ENCODE measurements around the gene PHAF1. TPM values are rescaled to one million over a fixed set of nuclear protein-coding genes. Genes with fewer than 3 reads are reported as not detected.

The PHAF1 gene
- total RNA-seq, 1 donor from 2014 or later = 24.6 TPM

- no peak for TF ChIP-seq CTCF (IDR thresholded peaks at IDR 0.05; ENCODE audit: insufficient read depth, low read length, poor library complexity, severe bottlenecking)
- no peak for DNase-seq (ENCODE audit: low read depth)
- Histone ChIP-seq H3K27me3 (ENCODE audit: control insufficient read depth, insufficient read depth, low read length) (peaks cover 55% of the 10 kb centered on the region), H3K36me3 (ENCODE audit: control insufficient read depth, insufficient read depth, low read length) (no peaks in the 10 kb centered on the region), H3K4me3 (ENCODE audit: low read depth, low read length) (peak overlapping the region; percentile 15)
These were observed 45.0 kb downstream of the PHAF1 start for GRCh38 chr16:67154578-67155294.

DNA sequence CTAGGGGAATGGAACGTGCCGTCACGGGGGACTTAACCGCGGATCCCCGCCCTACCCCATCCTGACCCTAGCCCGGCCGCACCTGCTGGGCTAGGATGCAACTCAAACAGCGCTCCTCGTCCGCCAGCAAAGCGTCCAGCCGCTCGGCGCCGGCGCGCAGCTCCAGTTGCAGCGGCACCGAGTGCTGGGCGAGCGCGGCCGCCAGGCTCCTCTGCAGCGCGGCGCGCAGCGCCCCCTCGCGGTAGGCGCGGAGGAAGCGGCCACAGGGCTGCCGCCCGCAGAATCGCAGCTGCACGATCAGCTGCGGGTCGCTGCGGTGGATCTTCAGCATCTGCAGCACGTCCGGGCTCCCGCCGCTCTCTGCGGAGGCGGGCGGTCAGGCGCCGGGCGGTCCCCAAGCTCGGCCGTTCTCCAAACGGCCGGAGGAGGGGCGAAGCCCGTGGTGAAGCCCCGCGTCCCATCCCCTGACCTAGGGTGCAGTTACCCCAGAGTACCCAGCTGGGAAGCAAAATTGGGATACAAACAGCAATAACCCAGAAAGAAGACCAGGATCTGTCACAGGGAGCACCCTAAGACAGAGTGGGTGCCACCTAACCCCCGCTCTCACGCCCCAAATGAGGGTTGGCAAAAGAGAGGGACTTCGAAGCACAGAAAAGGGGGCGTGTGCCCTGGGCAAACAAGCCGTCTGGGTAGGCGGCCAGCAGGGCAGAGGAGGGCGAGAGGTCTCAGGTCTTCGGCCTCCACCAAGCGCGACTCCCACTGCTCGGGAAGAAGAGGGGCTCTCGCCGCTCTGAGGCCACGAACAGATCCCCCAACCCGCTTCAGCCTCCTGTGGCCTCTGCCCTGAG lies 45.8 kb downstream of the PHAF1 start:
- no peak for DNase-seq (ENCODE audit: low read depth)
- H3K27me3 ChIP-seq (ENCODE audit: control insufficient read depth, insufficient read depth, low read length) = peaks cover 47% of the 10 kb centered on the region
- H3K4me3 ChIP-seq (ENCODE audit: low read depth, low read length) = peak overlapping the region; percentile 15
- H3K36me3 ChIP-seq (ENCODE audit: control insufficient read depth, insufficient read depth, low read length) = no peaks in the 10 kb centered on the region
- TF ChIP-seq CTCF (IDR thresholded peaks at IDR 0.05; ENCODE audit: insufficient read depth, low read length, poor library complexity, severe bottlenecking) = peak; percentile 37

- Histone ChIP-seq H3K27me3 (ENCODE audit: control insufficient read depth, insufficient read depth, low read length) (peaks cover 42% of the 10 kb centered on the region), H3K4me3 (ENCODE audit: low read depth, low read length) (no peak overlapping the region), H3K36me3 (ENCODE audit: control insufficient read depth, insufficient read depth, low read length) (no peaks in the 10 kb centered on the region)
- DNase-seq (ENCODE audit: low read depth) = no peak
- TF ChIP-seq CTCF (IDR thresholded peaks at IDR 0.05; ENCODE audit: insufficient read depth, low read length, poor library complexity, severe bottlenecking) = no peak
These were observed 46.6 kb downstream of the PHAF1 start for GRCh38 chr16:67156143-67156844.

DNA sequence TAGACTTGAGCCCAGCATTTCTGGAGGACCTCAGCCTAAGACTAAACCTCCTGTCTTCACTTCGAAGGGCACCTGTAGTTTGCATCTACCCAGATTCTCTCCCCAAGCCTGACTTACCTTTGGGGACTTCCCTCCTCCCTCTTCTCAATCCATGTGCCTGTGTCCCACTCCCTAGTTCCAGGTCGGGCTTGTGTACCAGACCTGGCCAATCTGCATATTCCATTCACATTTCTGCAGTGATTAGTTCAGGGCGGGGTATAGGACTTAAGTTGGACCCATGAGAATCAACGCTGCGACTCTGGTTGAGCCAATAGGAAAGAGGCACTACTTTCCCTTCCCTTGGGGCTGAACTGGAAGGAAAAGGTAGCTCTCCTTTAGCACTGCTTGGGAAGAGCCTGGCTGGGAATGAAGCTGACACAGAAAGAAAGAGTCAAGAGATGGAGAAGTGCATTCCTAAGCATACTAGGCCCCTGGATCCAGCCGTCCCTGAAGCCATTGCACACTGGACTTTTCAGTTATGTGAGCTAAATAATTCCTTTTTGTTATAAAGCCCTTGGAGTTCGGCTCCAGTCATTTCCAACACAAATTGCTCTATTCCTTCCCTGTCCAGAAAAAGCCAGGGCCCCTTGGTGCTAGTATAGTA lies 47.5 kb downstream of the PHAF1 start:
- no peak overlapping the region for H3K4me3 ChIP-seq (ENCODE audit: low read depth, low read length)
- no peak for TF ChIP-seq CTCF (IDR thresholded peaks at IDR 0.05; ENCODE audit: insufficient read depth, low read length, poor library complexity, severe bottlenecking)
- peaks cover 1% of the 10 kb centered on the region for H3K36me3 ChIP-seq (ENCODE audit: control insufficient read depth, insufficient read depth, low read length)
- peaks cover 49% of the 10 kb centered on the region for H3K27me3 ChIP-seq (ENCODE audit: control insufficient read depth, insufficient read depth, low read length)
- DNase-seq (ENCODE audit: low read depth) = no peak

DNA sequence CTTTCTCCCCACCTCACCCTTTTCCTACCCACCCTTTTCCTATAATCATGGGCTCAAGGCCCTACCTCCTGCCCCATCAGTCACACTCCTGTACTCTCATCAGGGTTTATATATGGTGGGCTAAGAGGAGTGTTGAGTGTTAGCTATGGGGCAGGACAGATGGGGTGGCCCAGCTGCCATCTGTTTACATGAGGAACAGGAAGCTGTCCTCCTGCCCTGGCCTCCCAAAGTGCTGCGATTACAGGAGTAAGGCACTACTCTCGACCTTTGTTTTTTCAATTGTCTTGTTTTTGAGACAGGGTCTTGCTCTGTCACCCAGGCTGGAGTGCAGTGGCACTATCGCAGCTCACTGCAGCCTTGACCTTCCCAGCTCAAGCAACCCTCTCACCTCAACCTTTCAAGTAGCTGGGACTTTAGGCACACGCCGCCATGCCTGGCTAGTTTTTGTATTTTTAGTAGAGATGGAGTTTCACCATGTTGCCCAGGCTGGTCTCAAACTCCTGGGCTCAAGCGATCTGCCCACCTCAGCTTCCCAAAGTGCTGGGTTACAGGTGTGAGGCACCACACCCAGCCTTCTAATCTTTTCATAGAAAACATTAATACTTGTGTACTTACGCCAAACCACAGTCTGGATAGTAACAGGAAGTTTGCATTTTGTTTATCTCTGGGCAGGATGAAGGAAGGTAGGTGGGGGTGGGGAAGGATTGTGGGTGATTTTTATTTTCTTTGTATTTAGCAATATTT lies 48.3 kb downstream of the PHAF1 start:
- no peak for TF ChIP-seq CTCF (IDR thresholded peaks at IDR 0.05; ENCODE audit: insufficient read depth, low read length, poor library complexity, severe bottlenecking)
- no peak for DNase-seq (ENCODE audit: low read depth)
- H3K27me3 ChIP-seq (ENCODE audit: control insufficient read depth, insufficient read depth, low read length) = peaks cover 55% of the 10 kb centered on the region
- no peak overlapping the region for H3K4me3 ChIP-seq (ENCODE audit: low read depth, low read length)
- peaks cover 1% of the 10 kb centered on the region for H3K36me3 ChIP-seq (ENCODE audit: control insufficient read depth, insufficient read depth, low read length)

All from kidney epithelial cell (primary cell).